ENCODE results near the gene TPRA1.
A peak's percentile ranks its signal among the peaks of the same experiment; 100 is the strongest.

Gene TPRA1

DNA sequence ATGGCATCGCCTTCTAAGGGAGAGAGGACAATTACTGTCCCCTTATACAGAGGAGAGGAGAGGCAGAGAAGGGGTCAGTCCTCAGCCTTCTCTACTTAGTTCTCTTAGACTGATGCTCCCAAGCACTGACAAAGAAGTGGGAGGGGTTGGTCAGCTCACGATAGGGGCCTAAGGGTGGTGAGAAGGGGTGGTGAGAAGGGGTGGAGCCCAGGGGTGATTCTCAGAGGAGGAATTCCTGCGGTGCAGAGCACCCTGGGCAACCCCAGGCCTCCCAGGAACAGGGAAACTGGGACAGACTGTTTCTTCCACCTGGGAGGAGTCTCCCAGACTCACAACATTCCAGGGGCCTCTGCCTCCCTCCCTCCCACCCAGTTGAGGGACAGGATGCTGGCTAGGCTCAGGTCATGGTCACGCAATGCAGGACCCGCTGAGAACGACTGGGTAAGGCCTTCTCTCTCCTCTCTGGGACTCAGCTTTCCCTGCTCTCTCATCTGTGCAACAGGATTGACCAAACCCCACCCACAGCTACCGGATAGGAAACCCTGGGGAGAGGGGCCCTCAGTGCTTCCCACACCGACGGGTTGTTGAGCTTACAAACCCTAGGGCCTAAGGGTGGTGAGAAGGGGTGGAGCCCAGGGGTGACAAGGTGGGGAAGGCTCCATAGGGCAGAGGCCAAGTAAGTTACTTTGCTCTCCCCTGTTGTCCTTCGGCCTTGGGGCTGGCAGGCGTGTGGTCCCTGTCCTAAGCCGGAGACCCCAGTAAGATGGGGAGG, 1.5 kb downstream of the TPRA1 start:
- no peak for FAIRE-seq

DNA sequence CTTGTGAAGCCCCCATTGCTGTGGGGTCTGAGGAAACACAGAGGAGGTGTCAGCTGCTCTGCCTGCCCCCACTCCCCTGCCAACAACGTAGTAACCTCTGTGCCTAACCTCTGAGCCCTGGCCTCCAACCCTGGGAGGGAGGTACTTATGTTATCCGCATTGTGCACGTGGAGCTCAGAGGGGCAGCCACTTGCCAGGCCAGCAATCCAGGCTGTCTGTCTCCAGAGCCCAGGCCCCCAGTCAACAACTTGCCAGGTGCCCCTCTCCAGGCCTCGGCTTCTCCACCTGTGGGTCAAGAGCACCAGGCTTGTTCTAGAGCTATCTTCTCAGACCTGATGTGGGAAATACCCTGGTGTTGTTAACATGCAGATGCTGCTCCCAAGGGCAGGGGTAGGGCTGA, 2.7 kb downstream of the TPRA1 start:
- no peak for FAIRE-seq

DNA sequence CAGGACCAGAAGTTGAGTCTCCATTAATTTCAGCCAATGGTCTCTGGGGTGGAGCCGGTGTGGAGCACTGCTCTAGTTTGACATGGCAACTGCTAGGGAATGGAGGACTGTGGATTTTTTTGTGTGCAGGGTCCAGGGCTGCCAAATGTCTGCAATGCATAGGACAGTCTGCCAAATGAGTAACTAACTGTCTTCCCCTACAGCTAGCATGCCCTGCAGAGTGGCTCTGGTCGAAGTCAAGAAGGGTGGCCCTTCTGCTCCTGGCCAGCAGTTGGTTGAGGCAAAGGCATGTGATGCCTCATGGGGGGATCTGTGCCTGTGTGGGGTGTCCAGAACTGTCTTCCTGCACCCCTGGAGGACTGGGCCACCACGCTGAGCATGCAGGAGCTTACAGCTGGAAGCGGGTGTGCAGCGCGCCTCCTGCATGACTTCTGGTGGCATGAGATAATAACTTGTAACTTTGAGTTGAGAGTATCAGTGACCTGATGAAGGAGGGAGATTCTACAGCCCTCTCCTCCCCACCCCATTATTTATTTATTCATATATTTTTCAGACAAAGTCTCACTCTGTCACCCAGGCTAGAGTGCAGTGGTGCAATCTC, 4.6 kb downstream of the TPRA1 start:
- no peak for FAIRE-seq

DNA sequence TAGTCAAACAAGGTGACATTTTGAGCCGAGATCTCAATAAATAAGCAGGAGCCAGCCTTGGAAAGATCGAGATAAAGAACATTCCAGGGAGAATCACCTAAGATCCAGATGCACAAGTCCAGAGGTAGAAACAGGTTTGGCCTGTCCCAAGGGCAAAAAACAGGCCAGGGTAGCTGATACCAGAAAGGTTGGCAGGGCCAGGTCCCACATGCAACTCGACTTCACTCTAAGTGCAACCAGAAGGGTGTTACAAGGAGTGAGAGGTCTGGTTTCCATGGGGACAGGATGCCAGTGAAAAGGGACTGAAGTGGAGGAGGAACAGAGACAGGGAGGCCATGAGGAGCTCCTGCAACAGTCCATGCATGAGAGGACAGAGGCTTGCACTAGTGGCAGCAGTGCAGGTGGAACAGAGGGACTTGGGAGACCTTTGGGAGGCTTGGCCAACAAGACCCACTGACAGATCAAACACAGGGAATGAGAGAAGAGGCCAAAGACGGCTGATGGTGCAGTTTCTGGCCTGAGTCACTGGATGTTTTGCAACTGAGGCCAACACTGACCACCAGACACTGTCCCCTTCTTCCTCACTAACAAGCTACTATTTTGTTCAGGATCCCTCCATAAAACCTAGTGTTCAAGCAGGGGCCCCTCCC, 5.2 kb downstream of the TPRA1 start:
- no peak for FAIRE-seq

DNA sequence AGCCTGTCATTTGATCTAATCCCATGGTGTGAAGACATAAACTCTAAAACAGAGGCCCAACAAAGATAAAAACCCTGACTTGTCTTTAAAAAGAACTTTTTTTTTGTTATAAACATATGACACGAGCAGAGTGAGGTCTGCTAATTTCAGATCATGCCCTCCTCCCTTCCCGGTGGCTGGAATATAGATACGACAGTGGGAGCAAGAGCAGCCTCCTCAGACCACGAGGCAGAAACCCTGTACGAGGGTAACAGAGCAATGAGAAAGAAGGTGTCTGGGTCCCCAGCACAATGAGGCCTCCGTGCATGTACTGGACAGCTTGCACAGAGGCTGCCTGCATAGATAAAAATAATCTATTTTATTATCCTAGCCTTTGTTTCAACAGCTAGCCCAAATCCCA, 5.8 kb downstream of the TPRA1 start:
- no peak for FAIRE-seq

DNA sequence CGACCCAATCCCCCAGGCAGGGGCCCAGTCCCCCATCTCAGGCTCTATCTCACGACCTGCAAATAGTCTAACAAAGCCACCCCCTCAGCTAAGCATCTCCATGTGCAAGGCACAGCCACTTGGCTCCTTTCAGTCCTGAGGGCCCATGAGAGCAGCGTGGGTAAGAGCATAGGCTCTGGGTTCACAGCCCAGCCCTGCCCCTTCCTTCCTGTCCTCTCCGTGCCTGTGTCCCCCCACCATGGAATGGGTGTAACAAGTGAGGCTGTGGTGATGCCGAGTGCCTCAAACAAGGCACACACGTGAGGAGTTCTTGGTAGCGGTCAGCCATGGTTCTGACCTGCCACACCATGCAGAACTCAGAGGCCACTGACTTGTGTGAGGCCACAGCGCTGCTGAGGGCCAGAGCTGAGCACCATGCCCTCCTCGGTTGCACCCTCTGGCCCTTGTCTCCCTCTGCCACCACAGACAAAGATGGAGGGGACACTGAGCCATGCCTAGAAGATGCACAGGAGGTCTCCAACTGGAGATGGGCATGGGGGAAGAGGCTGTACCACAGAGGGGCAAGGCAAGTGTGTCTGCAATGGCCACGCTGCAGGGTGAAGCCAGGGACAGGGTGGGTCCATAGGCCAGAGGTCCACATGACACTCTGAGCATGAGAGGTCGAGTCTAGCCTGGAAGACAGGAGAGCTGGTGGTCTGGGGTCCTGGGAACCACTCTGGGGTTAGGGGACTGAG, 10.0 kb downstream of the TPRA1 start:
- no peak for FAIRE-seq

DNA sequence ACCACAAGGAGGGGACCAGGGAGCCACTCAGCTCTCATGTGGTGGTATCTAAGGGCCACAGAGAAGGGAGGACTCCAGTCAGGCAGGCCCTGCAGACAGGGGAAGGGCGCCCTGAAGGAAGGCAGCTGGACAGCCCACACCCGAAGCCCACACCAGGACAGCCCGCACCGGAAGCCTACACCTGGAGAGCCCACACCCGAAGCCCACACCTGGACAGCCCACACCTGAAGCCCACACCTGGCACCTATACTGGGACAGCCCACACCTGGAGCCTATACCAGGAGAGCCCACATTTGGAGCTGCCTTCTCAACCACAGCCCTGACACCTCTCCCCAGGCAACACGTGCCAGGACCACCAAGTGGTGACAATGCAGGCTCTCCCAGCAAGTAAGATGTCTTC, 11.7 kb downstream of the TPRA1 start:
- FAIRE-seq: no peak

DNA sequence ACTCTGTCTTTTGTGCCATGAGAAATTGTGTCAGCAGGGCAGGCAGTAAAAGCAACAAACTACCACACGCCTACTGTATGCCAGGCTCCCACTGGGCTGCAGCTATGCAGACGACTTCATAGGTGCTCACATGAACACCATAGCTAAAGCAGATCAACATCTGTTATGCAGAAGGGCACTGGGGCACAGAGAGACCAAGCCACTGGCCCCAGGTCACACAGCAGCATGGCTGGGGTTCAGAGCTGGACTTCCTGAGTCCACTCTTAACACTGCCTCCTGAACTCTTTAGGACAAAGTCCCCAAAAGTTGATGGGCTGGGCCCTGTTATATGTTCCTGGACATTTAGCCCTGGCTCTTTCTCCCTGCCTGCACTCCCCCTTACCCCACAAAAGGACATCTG, 12.4 kb downstream of the TPRA1 start:
- FAIRE-seq: no peak

DNA sequence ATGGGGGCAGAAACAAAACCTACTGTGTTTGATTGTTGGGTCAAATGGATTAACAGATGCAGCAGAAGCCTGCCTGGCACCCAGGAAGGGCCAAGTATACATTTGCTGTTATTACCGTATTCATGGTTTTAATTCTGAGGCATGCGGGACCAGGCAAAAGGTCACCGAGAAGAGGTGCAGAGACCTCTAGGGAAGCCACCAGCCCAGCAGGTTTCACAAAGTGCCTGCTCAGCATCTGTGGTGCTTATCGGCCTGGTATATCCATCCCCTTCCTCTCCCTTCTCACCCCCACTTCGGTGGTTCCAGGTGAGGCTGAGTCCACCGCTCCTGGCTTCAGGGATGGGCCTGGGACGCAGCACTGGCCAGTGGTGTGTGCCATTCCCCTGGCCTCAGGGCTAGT, 13.1 kb downstream of the TPRA1 start:
- no peak for FAIRE-seq

DNA sequence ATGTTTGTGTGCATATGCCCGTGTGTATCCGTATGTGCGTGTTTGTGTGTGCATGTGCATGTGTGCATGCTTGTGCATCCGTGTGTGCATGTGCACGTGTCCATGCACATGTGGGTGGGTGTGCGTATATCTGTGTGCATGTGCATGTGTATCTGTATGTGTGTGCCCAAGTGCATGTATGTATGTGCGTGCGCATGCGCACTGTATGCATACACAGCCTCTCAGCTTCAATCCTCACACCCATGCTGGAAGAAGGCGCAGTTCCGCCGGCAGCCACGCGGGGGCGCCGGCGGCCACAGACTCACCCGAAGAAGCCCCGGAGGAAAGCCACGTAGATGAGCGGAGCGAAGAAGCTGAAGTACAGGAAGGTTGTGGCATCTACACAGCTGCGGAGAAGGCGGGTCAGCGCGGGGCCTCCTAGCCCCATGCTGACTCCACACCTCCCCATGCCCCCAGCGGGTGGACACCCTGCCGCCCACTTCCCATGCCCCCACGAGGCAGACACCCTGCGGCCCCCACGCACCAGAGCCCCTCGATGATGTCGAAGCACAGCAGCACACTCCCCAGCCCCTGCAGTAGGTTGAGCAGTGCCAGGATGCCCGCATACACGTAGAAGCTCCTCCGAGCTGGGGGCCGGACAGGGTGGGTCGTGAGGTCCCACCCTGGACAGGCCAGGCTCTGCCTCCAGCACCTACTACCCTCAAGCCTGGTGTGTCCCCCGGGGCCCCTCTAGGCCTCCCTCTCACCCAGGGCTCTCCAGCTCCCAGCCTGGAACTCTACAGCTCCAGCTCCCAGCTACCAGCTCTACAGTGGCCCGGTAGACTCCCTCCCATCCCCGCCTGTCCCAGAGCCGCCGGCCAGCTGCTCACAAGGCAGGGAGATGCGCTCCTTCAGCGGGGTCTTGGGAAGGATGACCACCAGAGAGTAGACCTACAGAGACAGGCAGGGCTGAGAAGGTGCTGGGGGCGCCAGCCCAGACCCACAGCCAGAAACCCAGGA, 15.4 kb downstream of the TPRA1 start:
- FAIRE-seq: peak; percentile 85

DNA sequence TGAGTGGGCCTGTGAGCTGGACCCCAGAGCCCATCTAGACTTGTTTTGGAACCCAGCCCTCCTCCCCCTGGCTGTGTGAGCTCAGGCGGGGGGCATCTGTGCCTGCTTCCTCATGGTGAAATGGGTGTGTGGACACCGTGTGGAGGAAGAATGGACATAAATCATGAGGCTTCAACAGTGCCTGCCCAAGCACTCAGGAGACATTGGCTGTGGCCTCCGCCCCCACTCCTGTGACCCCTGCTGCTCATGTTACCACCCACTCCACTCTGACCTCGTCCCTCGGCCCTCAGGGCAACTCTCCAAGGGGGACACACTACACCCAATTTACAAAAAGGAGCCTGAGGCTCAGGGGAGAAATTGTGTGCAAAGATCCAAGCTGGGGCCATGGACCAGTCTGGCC, 16.6 kb downstream of the TPRA1 start:
- FAIRE-seq: no peak

DNA sequence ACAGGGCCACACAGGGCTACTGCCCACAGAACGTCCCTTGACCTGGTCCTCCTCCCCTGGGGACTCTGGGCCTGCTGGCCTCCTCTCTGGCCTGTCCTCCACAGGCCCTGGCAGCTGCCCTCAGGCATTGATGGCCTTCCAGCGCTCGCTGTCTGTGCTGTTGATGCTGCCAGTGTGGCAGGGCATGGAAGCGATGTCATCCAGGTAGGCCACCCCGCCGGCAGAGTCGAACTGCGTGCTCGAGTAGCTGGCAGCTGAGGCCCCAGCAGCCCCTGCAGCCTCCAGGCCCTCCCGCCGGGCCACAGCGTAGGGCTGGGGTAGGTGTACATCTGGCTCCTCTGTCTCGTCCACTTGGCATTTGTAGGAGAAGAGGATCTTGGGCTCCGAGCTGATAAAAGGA, 17.1 kb downstream of the TPRA1 start:
- FAIRE-seq: no peak

DNA sequence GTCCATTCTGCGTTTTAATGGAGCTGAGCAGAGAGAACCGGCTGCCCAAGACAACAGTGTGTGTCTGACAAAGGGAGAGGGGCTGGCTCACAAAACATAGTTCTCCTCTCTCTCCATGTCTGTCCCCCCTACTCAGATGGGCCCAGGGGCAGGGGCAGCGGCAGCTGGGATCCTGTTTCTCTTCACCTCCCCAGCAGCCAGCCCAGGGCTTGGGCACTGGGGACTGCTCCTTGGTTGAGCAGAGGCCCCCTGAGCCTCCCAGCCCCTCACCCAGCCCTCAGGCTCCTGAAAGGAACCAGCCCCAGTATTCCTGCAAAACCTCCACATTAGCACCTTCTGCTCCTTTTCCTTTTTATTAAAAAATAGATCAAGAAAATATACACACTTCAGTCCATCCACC, 17.8 kb downstream of the TPRA1 start:
- no peak for FAIRE-seq

DNA sequence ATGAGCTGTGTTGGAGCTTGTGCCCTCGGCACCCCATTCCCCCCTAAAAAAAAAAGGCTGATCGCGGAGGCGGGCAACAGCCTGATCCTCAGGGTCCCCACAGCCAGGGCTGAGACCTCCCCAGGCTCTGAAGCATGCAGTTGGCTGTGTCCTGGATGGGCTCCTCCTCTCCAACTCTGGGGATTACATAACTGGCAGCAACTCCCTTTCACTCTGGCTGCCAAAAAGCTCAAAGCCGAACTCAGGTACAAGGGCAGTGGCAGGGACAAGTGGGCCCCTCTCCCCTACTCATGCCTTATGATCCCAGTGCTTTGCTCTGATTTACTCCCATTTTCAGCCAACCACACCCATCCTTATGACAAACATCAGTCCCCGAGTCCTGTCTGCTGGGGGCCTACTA, 18.3 kb downstream of the TPRA1 start:
- no peak for FAIRE-seq

DNA sequence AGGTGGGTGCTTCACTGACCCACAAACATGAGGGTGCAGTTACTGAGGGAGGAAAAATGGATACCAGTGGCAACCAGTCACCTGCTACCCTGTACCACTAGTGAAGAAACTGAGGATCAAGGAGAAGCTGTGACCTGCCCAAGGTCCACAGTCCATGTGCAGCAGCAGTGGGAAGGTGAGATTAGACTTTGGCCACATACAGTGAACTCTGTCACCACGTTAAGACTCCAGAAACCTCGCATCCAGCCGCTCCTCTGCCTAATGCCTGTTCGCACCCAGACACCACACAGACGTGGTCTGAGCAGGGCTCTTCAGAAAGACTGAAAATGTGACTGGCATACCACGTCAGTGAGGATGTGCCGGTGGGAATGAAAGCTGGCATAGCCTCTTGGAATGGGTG, 20.0 kb downstream of the TPRA1 start:
- FAIRE-seq: no peak

DNA sequence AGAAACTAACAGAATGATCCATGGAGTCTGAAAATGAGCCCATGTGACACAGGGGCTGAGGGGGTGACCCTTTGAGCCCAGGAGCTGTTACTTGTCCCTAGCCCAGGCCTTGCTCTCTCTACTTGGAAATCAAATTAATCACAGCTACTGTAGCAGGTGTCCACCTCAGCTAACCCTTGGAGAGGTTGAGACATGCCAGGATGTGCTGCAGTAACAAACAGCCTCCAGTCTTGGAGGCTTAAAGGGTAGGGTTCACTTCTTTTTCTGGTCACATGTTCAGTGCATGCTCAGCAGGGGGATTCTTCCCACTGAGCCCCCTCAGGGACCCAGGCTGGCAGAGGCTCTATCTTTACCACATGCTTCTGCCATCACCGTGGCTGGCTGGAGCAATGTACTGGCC, 21.4 kb downstream of the TPRA1 start:
- FAIRE-seq: no peak

DNA sequence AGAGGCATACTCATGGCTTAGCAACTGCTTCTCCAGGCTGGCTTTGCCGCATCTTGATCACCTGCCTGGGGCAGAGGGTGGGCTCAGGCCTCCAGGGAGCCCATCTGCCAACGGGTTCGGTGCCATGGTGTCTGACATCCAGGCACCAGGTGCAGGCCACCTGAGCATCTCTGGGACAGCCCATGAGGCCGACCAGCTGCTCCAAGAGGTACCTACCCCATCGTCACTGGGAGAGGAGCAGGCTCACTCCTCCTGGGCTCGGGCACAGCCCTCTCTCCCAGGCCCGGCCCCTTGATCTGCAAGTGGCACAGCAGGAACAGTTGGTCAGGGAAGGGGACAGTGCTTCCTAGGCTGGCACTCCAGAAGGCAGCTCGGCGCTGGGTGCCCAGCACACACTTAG, 21.9 kb downstream of the TPRA1 start:
- no peak for FAIRE-seq

DNA sequence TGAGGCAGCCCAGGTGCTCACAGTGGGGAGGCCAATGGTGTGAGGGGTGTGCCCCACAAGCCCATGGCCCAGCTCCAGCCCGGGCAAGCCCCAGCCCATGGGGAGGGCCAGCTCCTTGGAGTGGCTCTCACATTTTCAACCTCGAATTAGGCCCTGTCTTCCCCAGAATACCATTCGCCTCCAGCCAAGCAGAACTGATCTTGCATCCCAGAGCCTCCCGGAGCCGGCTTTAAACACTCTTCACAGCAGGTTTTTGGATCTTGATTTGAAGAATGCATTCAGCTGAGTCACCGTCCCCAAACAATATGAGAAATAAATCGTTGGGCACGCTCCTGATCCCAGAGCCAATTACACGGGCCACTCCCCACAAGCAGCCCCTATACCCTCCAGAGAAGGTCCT, 23.7 kb downstream of the TPRA1 start:
- no peak for FAIRE-seq

DNA sequence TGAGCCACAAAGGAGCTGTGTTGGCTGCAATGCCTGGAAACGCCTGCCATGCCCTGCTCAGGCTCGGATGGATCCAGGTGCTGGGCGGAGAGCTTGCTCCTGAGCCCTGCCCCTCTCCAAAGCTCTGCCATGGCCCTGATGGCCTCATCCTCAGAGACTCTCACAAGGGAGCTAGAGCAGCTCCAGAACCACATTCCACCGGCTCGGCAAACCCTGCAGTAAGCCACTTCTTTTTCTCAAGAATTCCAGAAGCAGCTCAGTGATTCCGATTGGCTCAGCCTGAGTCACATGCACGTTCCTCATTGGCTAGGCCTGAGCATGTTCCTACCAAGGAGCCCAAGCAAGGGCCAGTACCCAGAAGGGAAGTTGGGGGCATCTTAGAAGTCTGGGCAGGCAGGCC, 24.8 kb downstream of the TPRA1 start:
- FAIRE-seq: no peak

DNA sequence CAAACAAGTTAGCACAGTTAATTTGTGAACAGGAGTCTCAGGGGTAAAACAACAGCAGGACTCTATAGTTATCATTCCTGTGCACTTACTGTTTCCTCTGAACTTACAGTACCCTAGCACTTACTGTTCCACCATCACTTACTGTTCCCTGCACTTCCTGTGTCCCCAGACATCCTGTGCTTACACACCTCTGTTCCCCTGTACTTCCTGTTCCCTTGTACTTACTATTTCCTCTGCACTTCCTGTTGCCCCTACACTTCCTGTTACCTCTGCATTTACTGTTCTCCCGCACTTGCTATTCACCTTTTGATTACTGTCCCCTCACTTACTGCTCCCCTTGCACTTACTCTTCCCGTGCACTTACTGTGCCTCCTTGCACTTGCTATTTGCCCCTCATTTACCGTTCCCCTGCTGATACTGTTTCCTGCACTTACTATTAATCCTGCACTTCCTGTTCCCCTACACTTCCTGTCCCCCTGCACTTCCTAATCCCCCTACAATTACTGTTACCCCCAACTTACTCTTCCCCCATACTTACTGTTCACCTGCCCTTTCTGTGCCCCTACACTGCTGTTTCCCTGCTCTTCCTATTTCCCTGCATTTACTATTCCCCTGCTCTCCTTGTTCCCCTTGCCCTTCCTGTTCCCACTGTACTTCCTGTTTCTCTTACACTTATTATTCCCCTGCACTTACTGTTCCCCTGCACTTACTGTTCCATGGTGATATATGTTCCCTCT, 30.3 kb downstream of the TPRA1 start:
- FAIRE-seq: no peak

DNA sequence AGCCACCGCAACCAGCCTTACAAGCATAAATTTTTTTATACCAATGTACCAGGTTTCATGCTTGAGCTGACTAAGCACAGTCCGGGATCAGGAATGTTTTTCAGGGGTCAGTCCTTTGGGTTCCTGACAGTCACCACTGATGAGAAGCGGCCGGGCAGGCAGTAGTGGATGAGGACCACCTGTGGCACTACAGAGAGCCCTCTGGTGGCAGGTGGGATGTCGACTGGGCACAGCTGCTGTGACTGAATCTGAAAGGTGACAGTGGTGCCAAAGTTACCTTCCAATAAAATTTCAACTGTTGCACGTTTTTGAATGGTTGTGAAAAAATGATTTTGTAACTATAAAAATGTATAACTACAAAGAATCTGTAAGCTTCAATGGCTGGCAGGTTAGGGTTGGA, 34.0 kb downstream of the TPRA1 start:
- no peak for FAIRE-seq

DNA sequence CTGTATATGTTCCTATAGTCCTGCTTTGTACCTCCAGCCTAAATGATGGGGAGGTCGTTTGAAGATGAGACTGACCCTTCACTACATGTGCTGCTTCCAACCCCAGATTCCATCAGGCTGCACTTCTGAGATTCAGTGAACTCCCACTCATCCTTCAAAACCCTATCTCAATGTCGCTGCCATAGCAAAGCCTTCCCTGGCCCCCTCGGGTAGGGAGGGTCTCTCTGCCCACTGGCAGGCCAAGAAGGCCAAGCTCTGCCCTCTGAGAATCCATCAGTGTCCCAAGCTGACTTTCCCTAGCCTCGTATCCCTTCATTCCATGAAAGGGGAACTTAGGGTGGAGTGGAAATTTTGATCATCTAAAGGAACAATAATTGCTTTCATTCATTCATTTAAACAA, 35.4 kb downstream of the TPRA1 start:
- FAIRE-seq: no peak

Measured in G401.6 (cell line).